Measurements from ENCODE around the gene PACC1. TPM values are rescaled to one million over a fixed set of nuclear protein-coding genes. Genes with fewer than 3 reads are reported as not detected.

PACC1 gene
- total RNA-seq, 1 experiment from 2014 or later = 17.6 TPM

GRCh38 chr1:212341090-212341489 is 73.6 kb downstream of the PACC1 start:
- no peak overlapping the region for H3K4me2 ChIP-seq (ENCODE audit: low read length)
- no peaks in the 10 kb centered on the region for H3K9me2 ChIP-seq (ENCODE audit: insufficient read depth)
- H3K4me3 ChIP-seq (replicated peaks in 1 of 2; ENCODE audit: low read depth in 1 of 2, low read length in 2 of 2) = no peak overlapping the region
- H3K27me3 ChIP-seq (ENCODE audit: insufficient read depth, low read length) = no peaks in the 10 kb centered on the region
- CTCF ChIA-PET = interaction anchor here (1.1 kb wide), 1 partner anchor 271 kb away, joined by 4 read pairs; no protein-coding TSS in a partner anchor
- no peak for DNase-seq (ENCODE audit: low read depth, low spot score)
- no peak overlapping the region for H2AFZ ChIP-seq (ENCODE audit: low read depth, low read length, poor library complexity, severe bottlenecking)
- no TSS peak for BruUV-seq (replicated peaks)
- H3K4me1 ChIP-seq (ENCODE audit: control insufficient read depth in 1 of 2, insufficient read depth in 2 of 2, low read length in 2 of 2) = no peaks in the 10 kb centered on the region
- H3K9me3 ChIP-seq (ENCODE audit: control insufficient read depth in 1 of 2, insufficient read depth in 1 of 2, low read depth in 1 of 2, low read length in 2 of 2) = no peaks in the 10 kb centered on the region
- intact Hi-C loops (cut with micrococcal nuclease) = no loop called here
- no peak overlapping the region for H3K27ac ChIP-seq (ENCODE audit: low read depth, low read length)
- RAD21 ChIA-PET (ENCODE audit: low non-redundant PET in 1 of 2, low total read pairs in 2 of 2, uncharacterized antibody in 2 of 2, unreplicated experiment in 2 of 2) = no interaction called here
- ATAC-seq = no peak
- H3K79me2 ChIP-seq (ENCODE audit: insufficient read depth, low read length) = no peaks in the 10 kb centered on the region; the same call in 1 of the 2 replicates
- no peaks in the 10 kb centered on the region for H4K20me1 ChIP-seq (ENCODE audit: insufficient read depth)
- TF ChIP-seq, protein P1, sequence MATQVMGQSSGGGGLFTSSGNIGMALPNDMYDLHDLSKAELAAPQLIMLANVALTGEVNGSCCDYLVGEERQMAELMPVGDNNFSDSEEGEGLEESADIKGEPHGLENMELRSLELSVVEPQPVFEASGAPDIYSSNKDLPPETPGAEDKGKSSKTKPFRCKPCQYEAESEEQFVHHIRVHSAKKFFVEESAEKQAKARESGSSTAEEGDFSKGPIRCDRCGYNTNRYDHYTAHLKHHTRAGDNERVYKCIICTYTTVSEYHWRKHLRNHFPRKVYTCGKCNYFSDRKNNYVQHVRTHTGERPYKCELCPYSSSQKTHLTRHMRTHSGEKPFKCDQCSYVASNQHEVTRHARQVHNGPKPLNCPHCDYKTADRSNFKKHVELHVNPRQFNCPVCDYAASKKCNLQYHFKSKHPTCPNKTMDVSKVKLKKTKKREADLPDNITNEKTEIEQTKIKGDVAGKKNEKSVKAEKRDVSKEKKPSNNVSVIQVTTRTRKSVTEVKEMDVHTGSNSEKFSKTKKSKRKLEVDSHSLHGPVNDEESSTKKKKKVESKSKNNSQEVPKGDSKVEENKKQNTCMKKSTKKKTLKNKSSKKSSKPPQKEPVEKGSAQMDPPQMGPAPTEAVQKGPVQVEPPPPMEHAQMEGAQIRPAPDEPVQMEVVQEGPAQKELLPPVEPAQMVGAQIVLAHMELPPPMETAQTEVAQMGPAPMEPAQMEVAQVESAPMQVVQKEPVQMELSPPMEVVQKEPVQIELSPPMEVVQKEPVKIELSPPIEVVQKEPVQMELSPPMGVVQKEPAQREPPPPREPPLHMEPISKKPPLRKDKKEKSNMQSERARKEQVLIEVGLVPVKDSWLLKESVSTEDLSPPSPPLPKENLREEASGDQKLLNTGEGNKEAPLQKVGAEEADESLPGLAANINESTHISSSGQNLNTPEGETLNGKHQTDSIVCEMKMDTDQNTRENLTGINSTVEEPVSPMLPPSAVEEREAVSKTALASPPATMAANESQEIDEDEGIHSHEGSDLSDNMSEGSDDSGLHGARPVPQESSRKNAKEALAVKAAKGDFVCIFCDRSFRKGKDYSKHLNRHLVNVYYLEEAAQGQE (IDR thresholded peaks at IDR 0.05; ENCODE audit: low read depth) = no peak
- TF ChIP-seq, protein P2, sequence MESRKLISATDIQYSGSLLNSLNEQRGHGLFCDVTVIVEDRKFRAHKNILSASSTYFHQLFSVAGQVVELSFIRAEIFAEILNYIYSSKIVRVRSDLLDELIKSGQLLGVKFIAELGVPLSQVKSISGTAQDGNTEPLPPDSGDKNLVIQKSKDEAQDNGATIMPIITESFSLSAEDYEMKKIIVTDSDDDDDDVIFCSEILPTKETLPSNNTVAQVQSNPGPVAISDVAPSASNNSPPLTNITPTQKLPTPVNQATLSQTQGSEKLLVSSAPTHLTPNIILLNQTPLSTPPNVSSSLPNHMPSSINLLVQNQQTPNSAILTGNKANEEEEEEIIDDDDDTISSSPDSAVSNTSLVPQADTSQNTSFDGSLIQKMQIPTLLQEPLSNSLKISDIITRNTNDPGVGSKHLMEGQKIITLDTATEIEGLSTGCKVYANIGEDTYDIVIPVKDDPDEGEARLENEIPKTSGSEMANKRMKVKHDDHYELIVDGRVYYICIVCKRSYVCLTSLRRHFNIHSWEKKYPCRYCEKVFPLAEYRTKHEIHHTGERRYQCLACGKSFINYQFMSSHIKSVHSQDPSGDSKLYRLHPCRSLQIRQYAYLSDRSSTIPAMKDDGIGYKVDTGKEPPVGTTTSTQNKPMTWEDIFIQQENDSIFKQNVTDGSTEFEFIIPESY (IDR thresholded peaks at IDR 0.05; ENCODE audit: extremely low read depth, insufficient replicate concordance, low read length) = no peak
- TF ChIP-seq, protein P3, sequence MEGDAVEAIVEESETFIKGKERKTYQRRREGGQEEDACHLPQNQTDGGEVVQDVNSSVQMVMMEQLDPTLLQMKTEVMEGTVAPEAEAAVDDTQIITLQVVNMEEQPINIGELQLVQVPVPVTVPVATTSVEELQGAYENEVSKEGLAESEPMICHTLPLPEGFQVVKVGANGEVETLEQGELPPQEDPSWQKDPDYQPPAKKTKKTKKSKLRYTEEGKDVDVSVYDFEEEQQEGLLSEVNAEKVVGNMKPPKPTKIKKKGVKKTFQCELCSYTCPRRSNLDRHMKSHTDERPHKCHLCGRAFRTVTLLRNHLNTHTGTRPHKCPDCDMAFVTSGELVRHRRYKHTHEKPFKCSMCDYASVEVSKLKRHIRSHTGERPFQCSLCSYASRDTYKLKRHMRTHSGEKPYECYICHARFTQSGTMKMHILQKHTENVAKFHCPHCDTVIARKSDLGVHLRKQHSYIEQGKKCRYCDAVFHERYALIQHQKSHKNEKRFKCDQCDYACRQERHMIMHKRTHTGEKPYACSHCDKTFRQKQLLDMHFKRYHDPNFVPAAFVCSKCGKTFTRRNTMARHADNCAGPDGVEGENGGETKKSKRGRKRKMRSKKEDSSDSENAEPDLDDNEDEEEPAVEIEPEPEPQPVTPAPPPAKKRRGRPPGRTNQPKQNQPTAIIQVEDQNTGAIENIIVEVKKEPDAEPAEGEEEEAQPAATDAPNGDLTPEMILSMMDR (IDR thresholded peaks at IDR 0.05 in 2 of 3, conservative IDR thresholded peaks at IDR 0.05 in 1 of 3; ENCODE audit: borderline replicate concordance in 1 of 3, insufficient read depth in 1 of 3, low read depth in 2 of 3, low read length in 2 of 3) = no peak
- TF ChIP-seq, protein P4, sequence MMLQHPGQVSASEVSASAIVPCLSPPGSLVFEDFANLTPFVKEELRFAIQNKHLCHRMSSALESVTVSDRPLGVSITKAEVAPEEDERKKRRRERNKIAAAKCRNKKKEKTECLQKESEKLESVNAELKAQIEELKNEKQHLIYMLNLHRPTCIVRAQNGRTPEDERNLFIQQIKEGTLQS (IDR thresholded peaks at IDR 0.05) = no peak
- TF ChIP-seq ELF1 (IDR thresholded peaks at IDR 0.05; ENCODE audit: borderline replicate concordance, low read depth) (no peak), CEBPB (IDR thresholded peaks at IDR 0.05; ENCODE audit: low read depth) (no peak), POLR2AphosphoS5 (IDR thresholded peaks at IDR 0.05; ENCODE audit: low read depth, low read length) (no peak), EZH2phosphoT487 (IDR thresholded peaks at IDR 0.05; ENCODE audit: borderline replicate concordance) (no peak), CBX3 (IDR thresholded peaks at IDR 0.05; ENCODE audit: low read depth) (no peak)
- no peak overlapping the region for H3K9ac ChIP-seq (ENCODE audit: low read length)
- POLR2A ChIA-PET = no interaction called here
- peaks cover 0 to 7% of the 10 kb centered on the region in 2 experiments; a peak in 1 of 4 replicates for H3K36me3 ChIP-seq (ENCODE audit: control insufficient read depth in 1 of 2, insufficient read depth in 2 of 2, low read length in 2 of 2)

All from HCT116 (cell line).